Esophagus squamous epithelium (tissue), 5 donors: ENCODE results near the gene MYH10. TPM values are rescaled to one million over a fixed set of nuclear protein-coding genes. Genes with fewer than 3 reads are reported as not detected.
A peak's percentile ranks its signal among the peaks of the same experiment; 100 is the strongest.

Source experiments
- DNase-seq: peaks from one replicate; lab custom pipeline; 2025; lab: John Stamatoyannopoulos, UW
- H3K27ac ChIP-seq, 4 donors: fragments of 200-600 bp; sonication (generic); one replicate each; pipeline ENCODE4 v1.5.1; 2016 to 2019; ENCODE audit warnings: mild to moderate bottlenecking in 1 of 4
- H3K27me3 ChIP-seq, 4 donors: fragments of 200-600 bp; sonication (generic); 1 replicate in 3 of 4; 2 replicates in 1 of 4; pipeline versions ENCODE4 v1.5.1 to v1.6.0; 2017 to 2021; ENCODE audit warnings: antibody characterized with exemption in 1 of 4
- H3K36me3 ChIP-seq, 3 donors: fragments of 200-600 bp; sonication (generic); one replicate each; pipeline ENCODE4 v1.5.1; 2016 to 2019
- H3K4me1 ChIP-seq, 3 donors: fragments of 200-600 bp; sonication (generic); one replicate each; pipeline ENCODE4 v1.5.1; 2017 to 2019
- H3K4me3 ChIP-seq, 4 donors: fragments of 200-600 bp; sonication (generic); 1 replicate in 3 of 4; 2 replicates in 1 of 4; pipeline ENCODE4 v1.5.1; 2016 to 2019; ENCODE audit warnings: mild to moderate bottlenecking in 2 of 4, moderate library complexity in 1 of 4
- H3K9me3 ChIP-seq, 3 donors: fragments of 200-600 bp; sonication (generic); one replicate each; pipeline ENCODE4 v1.5.1; 2016 to 2019
- CTCF ChIP-seq, 6 experiments: fragments of 450-650 bp in 4 of 6; fragments of 200-600 bp in 2 of 6; sonication (generic) in 2 of 6; IDR thresholded peaks; one replicate each; pipeline ENCODE4 v1.5.1; 2016 to 2019; ENCODE audit warnings: antibody characterized with exemption in 6 of 6, mild to moderate bottlenecking in 4 of 6, moderate library complexity in 4 of 6
- POLR2A ChIP-seq, 4 donors: fragments of 450-650 bp; IDR thresholded peaks; one replicate each; pipeline ENCODE4 v1.6.1; 2017; ENCODE audit warnings: antibody characterized with exemption in 4 of 4, mild to moderate bottlenecking in 4 of 4, moderate library complexity in 3 of 4
- WGBS, 2 donors: methylation state at CpG; one replicate each; pipeline ENCODE4 v1.1.5; 2018; 5-methylcytosine and 5-hydroxymethylcytosine counted together
- intact Hi-C: fragments of 100-400 bp; cut with DNase I; formaldehyde crosslinking; loops from one replicate; pipeline ENCODE4 v1.15.0; 2022
- total RNA-seq, 4 donors: library from RNA; depleted of rRNA; stranded (reverse); fragments of >200 nt; gene quantifications; one replicate each; pipeline ENCODE4 v1.1.0, GENCODE V29; 2016
- donor health status: DM: yes; HTN: yes; CAD: no.

Gene MYH10
- total RNA-seq, 4 donors from 2014 or later: 5.8 to 25.6 (median 14.7) TPM

DNA sequence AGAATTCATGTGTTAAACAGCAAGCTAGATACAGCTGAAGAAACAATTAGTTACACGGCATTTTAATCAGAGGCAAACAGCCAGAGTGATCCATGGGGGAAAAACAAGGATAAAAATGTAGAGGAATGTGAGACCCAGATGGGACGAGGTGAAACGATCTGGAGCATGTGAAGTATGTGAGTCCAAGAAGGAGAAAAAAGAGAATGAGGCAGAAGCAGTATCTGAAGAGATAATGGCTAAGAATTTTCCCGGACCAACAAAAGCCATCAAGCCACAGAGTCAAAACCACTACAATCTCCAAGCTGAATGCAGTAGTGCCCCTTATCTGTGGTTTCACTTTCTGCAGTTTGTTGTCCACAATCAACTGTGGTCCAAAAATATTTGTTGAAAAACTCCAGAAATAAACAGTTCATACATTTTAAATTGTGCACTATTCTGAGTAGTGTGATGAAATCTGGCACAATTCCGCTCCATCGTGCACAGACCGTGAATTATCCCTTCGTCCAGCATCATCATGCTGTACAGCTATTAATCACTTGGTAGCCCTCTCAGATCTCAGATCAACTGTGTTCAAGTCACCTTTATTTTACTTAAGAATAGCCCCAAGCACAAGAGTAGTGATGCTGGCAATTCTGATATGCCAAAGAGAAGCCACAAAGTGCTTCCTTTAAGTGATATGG, 18.8 kb downstream of the MYH10 start:
- no peak for DNase-seq
- Histone ChIP-seq H3K4me1 (peaks cover 0 to 1% (median 0%) of the 10 kb centered on the region in 3 donors), H3K4me3 (peak overlapping the region in 1 of 4 donors; percentile 27), H3K27me3 (no peaks in the 10 kb centered on the region), H3K27ac (no peak overlapping the region), H3K36me3 (no peaks in the 10 kb centered on the region), H3K9me3 (no peaks in the 10 kb centered on the region)
- intact Hi-C loops: no loop called here
- WGBS, 2 donors: 63 to 73% methylated on average over 8 of the region's 8 CpGs
- no peak for TF ChIP-seq CTCF (IDR thresholded peaks at IDR 0.05)
- TF ChIP-seq POLR2A (IDR thresholded peaks at IDR 0.05): no peak

- Histone ChIP-seq H3K27me3 (no peaks in the 10 kb centered on the region), H3K27ac (no peak overlapping the region), H3K4me1 (peaks cover 0 to 7% (median 0%) of the 10 kb centered on the region in 3 donors), H3K36me3 (no peaks in the 10 kb centered on the region), H3K4me3 (no peak overlapping the region), H3K9me3 (no peaks in the 10 kb centered on the region)
- DNase-seq: no peak
- intact Hi-C loops: no loop called here
- WGBS, 2 donors: 65 to 83% methylated on average over 2 of the region's 2 CpGs
- TF ChIP-seq POLR2A (IDR thresholded peaks at IDR 0.05): no peak
- TF ChIP-seq CTCF (IDR thresholded peaks at IDR 0.05): no peak
Observed at GRCh38 chr17:8611137-8611536, 19.4 kb downstream of the MYH10 start.

DNA sequence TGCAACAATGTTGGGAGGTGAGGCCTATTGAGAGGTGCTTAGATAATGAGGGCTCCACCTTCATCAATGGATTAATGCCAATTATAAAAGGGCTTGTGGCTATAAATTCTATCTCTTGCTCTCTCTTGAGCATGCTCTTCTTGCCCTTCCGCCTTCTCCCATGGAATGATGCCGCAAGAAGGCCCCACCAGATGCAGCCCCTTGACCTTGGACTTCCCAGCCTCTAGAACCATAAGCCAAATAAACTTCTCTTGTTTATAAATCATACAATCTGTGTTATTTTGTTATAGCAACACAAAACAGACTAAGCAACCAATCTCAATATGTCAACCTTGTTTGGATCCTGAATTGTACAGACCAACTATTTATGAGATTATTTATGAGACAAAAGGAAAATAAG, 20.0 kb downstream of the MYH10 start:
- Histone ChIP-seq H3K4me3 (no peak overlapping the region), H3K27ac (no peak overlapping the region), H3K4me1 (peaks cover 0 to 9% (median 0%) of the 10 kb centered on the region in 3 donors), H3K27me3 (no peaks in the 10 kb centered on the region), H3K9me3 (no peaks in the 10 kb centered on the region), H3K36me3 (no peaks in the 10 kb centered on the region)
- no peak for DNase-seq
- TF ChIP-seq POLR2A (IDR thresholded peaks at IDR 0.05): no peak
- no peak for TF ChIP-seq CTCF (IDR thresholded peaks at IDR 0.05)
- intact Hi-C loops: no loop called here
- 85 to 97% methylated on average over 2 of the region's 2 CpGs for WGBS, 2 donors

GRCh38 chr17:8609910-8610309, 20.6 kb downstream of the MYH10 start:
- DNase-seq: no peak
- no peak overlapping the region for H3K27ac ChIP-seq
- WGBS, 2 donors: 80 to 94% methylated on average over 3 to 4 of the region's 4 CpGs

More at GRCh38 chr17:8609910-8610309, 20.6 kb downstream of the MYH10 start:
- Histone ChIP-seq H3K27me3 (no peaks in the 10 kb centered on the region), H3K4me1 (peaks cover 0 to 9% (median 0%) of the 10 kb centered on the region in 3 donors), H3K4me3 (no peak overlapping the region), H3K36me3 (no peaks in the 10 kb centered on the region), H3K9me3 (no peaks in the 10 kb centered on the region)
- TF ChIP-seq CTCF (IDR thresholded peaks at IDR 0.05) (no peak), POLR2A (IDR thresholded peaks at IDR 0.05) (no peak)
- intact Hi-C loops: no loop called here
